CMK (cell line): ENCODE results near the gene NDUFS1.
"Not testable (repeated sequence)": the region's sequence is repeated elsewhere in the genome, so short reads cannot be mapped to it uniquely, and the experiment has no call there.

Experiments used
- DNase-seq: peaks from one replicate; pipeline ENCODE4 v3.0.0-alpha.2; 2010; ENCODE audit warnings: low read depth

Gene NDUFS1

GRCh38 chr2:206162401-206162800 is 3.2 kb upstream of the NDUFS1 start:
- not testable (repeated sequence) for DNase-seq

DNA sequence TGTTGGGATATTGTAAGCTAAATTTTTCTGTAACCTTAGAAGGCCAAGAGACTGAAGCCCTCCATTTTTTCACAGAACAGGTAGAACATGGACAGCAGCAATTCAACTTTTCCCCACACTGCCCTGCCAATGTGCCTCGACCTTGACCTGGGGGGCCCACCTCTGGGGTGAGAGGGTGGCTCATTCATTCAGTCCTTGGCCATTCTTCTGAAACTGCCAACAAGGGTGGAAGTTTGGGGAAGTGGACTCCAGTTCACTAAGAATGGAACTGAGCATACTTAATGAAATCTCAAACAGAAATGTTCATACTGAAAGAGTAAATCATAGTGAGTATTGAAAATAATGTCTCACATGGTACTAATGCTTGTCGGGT is 1.5 kb upstream of the NDUFS1 start:
- DNase-seq, result no peak

- DNase-seq, result peak; percentile 21
Observed at GRCh38 chr2:206160125-206160806, 1.0 kb upstream of the NDUFS1 start.

DNA sequence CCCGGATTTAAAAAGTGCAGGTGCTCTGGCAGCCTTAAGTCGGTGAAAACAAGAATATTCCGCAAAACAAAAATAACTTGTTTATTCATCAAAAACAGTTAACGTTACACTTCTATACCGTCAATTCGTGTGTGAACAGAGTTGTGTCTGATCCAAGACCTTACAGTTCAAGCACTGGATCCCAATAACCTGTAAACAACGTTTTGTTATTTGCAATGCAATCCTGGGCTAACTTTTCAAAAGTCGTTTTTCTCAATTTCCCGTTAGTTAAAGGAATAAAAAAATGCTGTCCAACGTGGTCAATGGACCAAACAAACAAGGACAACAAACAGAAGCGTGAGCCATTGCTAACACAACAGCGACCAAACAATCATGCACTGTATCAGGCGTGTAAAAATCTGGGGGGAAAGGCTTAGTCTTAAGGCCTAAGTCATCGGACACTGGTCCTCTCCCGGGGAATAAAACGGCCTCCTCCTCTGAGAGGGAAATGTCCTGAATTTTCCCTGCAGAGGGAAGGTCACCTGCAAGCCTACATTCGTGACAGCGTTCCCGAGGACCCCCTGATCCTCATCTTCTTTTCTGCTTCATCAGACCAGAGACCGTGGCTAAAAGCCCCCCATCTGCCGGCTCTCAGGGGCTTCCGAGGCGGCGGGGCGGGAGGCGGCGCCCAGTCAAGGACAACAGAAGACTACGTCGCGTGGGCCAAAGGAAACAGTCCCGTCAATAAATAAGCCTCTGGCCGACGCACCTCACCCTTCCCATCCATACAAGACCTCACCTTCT is 490 bp downstream of the NDUFS1 start:
- no peak for DNase-seq

GRCh38 chr2:206157014-206157413 is 2.2 kb downstream of the NDUFS1 start:
- not testable (repeated sequence) for DNase-seq

DNA sequence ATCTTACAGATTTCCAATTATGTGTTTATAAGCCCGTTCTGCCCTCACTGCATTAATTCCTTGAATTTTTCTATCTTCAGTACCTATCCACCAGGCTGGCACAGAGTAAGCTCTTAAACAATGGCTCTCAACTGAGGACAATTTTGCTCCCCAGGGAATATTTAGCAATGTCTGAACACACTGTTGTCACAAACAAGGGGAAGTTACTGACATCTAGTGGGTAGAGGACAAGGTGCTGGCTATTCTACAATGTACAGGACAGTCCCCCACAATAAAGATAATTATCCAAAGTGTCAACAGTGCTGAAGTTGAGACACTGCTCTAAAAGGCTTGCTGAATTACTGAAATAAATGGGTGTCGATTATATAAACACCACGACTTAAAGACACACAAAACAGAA is 5.0 kb downstream of the NDUFS1 start:
- no peak for DNase-seq

- no peak for DNase-seq
Observed at GRCh38 chr2:206150631-206151030, 8.6 kb downstream of the NDUFS1 start.

DNA sequence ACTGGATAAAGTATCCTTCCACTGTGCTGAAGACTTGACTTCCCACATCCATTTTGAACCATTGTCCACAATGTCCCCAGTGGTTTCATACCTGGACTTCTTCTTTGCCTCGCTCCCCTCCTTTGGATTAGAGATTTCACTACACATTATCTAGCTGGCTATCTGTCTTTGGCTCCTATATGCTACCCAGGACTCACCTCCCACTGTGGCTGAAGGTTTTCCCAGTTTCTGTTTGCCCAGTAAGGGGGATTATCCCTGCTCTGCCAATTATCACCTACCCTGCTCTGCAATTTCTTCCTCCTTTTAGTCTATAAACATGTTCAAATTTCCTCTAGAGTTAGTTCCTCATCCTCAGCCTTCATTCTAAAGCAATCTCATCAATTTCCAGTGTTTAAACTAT is 9.1 kb downstream of the NDUFS1 start:
- no peak for DNase-seq

DNA sequence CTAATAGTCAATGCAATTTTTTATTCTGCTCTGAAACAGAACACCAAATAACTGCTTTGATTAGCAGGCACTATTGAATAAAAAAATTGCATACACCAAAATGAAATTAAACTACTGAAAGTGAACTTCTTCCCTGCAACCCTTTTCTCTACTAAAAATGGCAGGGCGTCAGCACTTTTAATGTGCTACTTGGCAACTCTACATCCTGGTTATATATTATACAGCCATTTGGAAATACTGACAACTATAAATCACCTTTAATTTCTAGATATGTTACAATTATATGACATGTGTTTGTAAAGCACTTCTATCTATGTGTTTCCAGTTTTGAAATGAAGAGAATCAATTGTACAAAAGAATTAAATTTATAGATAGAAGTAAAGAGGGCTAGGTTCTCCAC is 9.9 kb downstream of the NDUFS1 start:
- no peak for DNase-seq

DNA sequence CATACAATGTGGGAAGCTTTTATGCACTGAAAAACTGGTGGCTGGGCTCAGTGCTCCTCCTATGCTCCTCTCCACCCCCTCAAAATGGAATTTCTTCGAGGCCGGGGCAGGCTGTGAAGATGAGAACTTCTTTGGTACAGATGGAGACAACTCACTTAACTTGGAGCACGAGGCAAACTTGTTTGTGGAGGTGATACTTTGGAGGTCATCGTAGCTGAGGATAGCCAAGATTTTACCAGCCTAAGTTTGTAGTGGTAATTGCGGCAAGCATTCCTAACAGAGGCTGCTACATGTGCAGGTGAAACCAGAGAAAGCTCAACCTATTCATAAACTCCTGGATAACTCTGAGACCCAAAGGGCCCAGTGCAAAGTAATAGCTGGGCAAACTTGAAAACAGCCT is 13.6 kb downstream of the NDUFS1 start:
- DNase-seq, result no peak

DNA sequence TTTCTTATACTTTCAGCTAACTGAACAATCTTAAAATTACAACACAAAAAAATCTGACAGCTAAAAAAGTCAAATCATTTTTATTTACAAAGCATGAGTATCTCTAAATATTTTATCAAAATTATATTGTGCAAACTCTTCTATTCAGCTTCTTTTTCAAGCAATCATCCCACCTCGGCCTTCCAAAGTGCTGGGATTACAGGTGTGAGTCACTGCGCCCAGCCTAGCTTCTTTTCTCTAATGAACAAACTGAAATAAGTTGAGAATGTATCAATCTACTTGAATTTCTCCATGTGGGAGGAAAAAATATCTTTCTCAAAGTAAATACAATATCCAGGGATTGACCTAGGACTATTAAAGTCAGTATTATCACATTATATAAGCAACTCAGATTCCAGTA is 14.9 kb downstream of the NDUFS1 start:
- no peak for DNase-seq

DNA sequence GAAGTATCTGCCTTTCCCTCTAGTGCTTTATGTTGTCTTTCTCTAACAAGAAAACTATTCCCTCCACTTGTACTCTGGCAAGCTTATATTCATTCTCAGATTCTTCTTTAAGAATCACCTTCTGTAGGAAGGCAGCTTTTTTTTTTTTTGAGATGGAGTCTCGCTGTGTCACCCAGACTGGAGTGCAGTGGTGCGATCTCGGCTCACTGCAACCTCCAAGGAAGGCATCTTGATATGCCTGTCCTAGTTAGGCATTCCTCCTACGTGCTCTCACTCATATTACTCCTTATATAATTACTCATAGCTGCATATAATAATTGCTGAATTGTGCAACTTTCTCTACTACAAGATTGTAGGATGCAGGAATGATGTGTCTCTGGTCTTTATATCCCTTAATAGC is 15.8 kb downstream of the NDUFS1 start:
- no peak for DNase-seq

DNA sequence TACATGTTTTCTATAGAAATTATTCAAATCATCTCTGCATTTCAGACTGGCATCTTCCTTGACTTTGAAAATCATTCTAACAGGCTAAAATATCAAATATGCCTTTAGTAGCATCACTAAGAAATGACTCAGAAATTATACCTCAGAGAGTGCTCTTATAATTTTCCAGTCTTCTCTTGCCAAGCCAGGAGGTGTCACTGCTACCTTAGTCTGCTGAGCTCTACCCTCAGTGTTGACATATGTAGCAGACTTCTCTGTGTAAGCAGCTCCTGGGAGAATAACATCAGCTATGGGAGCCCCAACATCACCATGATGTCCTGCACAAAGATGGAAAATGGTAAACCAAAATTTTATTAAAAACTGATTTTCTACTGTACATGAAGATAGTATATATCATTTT is 31.6 kb downstream of the NDUFS1 start:
- no peak for DNase-seq

GRCh38 chr2:206125901-206126300 is 33.3 kb downstream of the NDUFS1 start:
- DNase-seq, result no peak

GRCh38 chr2:206122569-206122968 is 36.7 kb downstream of the NDUFS1 start:
- not testable (repeated sequence) for DNase-seq

DNA sequence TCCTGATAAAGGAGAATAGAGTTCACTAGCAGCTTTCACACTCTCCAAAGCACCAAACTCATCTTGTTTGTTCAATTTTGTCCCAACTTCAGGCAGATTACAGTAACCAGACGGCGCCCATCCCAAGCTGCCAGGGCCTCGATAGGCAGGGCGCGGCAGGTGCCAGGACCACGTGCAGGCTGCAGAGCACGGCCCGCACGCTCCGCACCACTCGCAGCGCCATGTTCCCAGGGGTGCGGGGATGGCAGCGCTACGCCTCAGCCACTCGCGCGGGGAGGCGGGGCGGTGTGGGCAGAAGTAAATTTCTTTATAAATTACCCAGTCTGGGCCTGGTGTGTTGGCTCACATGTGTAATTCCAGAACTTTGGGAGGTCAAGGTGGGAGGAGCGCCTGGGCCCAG is 43.0 kb downstream of the NDUFS1 start:
- DNase-seq, result no peak

DNA sequence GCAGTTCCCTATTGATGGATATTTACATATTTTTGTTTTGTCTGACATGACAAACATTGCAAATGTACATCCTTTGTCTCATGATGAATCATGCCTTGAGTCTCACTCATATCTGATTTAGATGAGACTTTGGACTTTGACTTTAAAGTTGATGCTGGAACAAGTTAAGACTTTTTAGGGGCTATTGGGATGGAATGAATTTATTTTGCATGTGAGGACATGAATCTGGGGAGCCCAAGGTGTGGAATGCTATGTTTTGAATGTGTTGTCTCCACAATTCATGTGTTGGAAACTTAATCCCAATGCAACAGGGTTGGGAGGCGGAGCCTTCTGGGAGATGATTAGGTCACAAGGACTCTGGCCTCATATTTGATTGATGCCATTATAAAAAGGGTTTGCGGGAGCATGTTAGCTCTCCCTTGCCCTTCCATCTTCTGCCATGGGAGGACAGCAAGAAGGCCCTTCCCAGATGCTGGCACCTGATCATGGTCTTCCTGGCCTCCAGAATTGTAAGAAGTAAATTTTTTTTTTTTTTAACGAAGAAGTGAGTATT is 44.1 kb downstream of the NDUFS1 start:
- DNase-seq, result no peak

DNA sequence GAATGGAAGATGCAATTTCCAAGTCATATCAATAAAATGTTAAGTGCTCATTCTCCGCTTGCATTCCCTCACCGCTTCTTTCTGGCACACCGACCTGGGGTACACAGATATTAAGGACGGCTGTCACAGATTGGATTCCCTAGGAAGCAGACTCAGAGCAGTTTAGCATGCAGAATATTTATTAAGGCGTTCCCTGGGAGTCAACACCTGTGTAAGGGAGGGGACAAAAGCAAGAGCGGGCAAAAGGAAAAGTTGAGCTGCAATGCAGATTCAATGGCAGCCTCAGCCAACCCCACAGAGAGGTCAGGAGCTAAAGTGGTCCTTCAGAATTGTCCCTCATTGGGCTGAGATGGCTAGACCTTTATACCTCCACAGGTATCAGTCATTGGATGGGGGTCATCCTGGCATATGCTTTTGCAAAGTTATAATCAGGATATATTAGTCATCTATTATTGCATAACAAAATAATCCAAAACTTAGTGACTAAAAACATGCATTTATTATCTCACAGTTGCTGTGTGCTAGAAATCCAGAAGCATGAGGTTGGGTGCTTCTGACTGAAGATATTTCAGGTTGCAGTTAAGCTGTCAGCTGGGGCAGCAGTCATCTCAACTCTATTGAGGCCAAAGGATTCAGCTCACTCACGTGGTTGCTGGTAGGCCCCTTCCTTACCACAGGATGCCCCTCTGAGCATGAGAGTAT is 46.2 kb downstream of the NDUFS1 start:
- DNase-seq, result no peak

- DNase-seq, result no peak
Observed at GRCh38 chr2:206112108-206112507, 47.1 kb downstream of the NDUFS1 start.

DNA sequence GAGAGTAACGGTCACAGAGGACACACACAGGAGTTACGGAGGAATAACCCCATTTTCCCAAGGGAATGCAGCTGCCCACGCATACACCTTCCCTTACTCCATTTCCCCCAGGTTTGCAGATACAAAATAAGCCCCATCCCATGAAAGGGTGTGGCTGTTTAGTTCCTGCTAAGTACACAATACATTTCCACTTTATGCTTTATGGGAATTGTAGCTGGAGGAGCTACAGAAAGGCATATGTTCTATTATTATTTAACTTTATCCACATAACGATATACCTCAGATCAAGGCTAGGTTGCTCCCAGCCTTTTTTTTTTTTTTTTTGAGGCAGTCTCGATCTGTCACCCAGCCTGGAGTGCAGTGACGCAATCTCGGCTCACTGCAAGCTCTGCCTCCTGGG is 50.5 kb downstream of the NDUFS1 start:
- no peak for DNase-seq

- no peak for DNase-seq
Observed at GRCh38 chr2:206105541-206105940, 53.7 kb downstream of the NDUFS1 start.

- DNase-seq, result no peak
Observed at GRCh38 chr2:206105038-206105437, 54.2 kb downstream of the NDUFS1 start.

DNA sequence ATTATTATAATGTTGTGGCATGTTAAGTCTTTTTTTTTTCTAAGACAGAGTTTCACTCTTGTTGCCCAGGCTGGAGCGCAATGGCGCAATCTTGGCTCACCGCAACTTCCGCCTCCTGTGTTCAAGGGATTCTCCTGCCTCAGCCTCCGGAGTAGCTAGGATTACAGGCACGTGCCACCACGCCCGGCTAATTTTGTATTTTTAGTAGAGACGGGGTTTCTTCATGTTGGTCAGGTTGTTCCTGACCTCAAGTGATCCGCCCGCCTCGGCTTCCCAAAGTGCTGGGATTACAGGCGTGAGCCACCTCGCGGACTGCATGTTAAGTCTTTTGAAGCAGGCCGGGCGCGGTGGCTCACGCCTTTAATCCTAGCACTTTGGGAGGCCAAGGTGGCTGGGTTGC is 60.4 kb downstream of the NDUFS1 start:
- not testable (repeated sequence) for DNase-seq
